GM12865 (cell line): ENCODE data around the gene SERP1.

Source experiments
- DNase-seq: peaks from one replicate; pipeline ENCODE4 v3.0.0; 2010; ENCODE audit warnings: low read depth
- H3K4me3 ChIP-seq: 2 replicates; pipeline ENCODE4 v1.5.1; 2011; ENCODE audit warnings: mild to moderate bottlenecking, low read depth, low read length, control low read depth
- CTCF ChIP-seq: IDR thresholded peaks from 2 replicates; pipeline ENCODE4 v1.5.1; 2011; ENCODE audit warnings: low read length, control low read depth, low read depth, inconsistent platforms; ENCODE audit not compliant: insufficient read depth; ENCODE audit errors: missing control alignments

SERP1 gene

DNA sequence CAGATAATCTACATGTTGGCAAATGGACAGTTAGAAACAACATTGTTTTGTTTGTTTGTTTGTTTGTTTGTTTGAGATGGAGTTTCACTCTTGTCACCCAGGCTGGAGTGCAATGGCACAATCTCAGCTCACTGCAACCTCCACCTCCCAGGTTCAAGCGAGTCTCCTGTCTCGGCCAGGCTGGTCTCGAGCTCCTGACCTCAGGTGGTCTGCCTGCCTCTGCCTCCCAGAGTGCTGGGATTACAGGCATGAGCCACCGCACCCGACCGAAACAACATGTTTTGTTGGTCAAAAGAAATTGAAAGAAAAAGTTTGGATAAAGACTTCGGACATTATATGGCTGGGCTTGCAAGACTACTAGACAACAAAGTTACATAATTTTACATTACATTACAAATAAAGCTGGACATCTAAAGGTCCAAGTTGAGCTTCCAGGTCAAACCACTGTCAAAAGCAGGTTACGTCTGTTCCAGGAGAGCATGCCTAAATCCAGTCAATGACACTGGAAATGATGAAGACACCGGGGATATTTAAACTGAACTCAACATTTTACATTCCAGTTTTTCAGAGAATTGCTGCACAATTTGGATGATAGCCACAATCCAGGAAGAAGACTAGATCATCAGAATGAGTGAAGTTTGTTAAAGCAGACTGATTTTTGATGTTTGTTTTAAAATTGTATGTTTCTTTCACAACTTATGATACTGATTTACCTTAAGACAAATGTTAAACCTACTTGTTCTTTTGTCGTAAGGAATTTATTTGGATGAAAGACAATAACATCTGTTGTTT is 18.6 kb downstream of the SERP1 start:
- TF ChIP-seq CTCF, result no peak
- DNase-seq, result no peak
- no peak overlapping the region for H3K4me3 ChIP-seq

DNA sequence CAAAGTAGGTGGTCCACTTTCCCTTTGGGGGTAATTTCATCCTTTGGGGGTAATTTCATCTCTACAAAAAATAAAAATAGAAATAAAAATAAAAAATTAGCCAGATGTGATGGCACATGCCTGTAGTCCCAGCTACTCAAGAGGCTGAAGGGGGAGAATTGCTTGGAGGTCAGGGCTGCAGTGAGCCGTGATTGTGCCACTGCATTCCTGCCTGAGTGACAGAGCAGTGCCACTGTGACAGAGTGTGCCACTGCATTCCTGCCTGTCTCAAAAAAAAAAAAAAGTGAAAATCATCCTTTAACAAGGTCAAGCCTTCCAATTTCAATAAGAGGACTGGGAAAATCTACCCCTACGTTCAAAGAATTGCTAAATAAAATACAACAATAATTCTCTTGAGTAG is 22.8 kb downstream of the SERP1 start:
- no peak for TF ChIP-seq CTCF
- DNase-seq, result no peak
- no peak overlapping the region for H3K4me3 ChIP-seq

DNA sequence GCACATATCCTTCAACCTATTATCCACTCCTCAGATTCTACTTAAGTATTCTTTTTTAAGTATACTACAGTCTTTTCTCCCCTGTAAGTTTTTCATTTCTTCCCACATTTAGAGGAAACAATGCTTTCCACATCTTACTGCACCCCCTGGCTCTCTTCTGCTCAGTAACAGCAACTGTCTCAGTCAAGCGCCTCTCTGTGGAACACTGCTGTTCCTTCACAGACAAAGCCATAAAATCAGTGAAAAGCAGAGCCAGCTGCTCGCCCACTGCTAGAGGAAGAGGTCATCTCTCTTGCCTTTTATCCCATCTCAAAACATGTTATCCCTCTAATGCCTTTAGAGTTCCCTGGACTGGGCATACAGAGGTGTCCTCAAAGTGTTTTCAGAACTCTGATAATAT is 24.8 kb downstream of the SERP1 start:
- DNase-seq, result no peak
- TF ChIP-seq CTCF, result no peak

GRCh38 chr3:150520408-150520807 is 25.9 kb downstream of the SERP1 start:
- H3K4me3 ChIP-seq, result no peak overlapping the region
- TF ChIP-seq CTCF, result no peak
- DNase-seq, result no peak

More for the DNA sequence above, 24.8 kb downstream of the SERP1 start:
- no peak overlapping the region for H3K4me3 ChIP-seq

GRCh38 chr3:150519026-150519425 is 27.3 kb downstream of the SERP1 start:
- no peak for TF ChIP-seq CTCF
- DNase-seq, result no peak
- no peak overlapping the region for H3K4me3 ChIP-seq

GRCh38 chr3:150515210-150515609 is 31.1 kb downstream of the SERP1 start:
- no peak for TF ChIP-seq CTCF
- DNase-seq, result no peak
- H3K4me3 ChIP-seq, result no peak overlapping the region
